ENCODE measurements around the gene SPTBN5.
A peak's percentile ranks its signal among the peaks of the same experiment; 100 is the strongest.

SPTBN5 gene

DNA sequence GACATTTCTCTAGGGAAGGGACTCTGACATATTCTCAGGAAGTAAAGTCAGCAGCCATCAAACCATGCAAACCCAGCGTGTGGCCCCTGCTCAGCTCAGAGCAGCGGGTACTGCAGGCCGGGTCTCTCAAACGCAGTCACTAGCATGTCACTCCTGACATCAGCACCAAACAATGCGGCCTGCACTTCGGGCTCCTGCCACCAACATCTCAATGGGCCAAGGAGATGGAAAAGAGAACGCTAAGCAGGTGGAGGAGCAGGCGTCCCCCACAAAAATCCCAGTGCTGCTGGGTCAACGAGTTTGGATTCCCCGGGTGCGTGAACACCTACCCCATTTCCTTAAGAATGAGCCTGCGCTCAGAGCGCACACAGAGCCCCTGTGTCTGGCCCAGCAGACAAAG lies 9.9 kb upstream of the SPTBN5 start:
- peak overlapping the region; percentile 89 for H3K27ac Mint-ChIP-seq
- H3K4me3 Mint-ChIP-seq, result no peak overlapping the region
- H3K27me3 Mint-ChIP-seq, result no peaks in the 10 kb centered on the region
- H3K9me3 Mint-ChIP-seq, result no peaks in the 10 kb centered on the region
- H3K4me1 Mint-ChIP-seq (ENCODE audit: low read depth), result peaks cover 46% of the 10 kb centered on the region
- intact Hi-C loops (cut with micrococcal nuclease), result loop anchor here (2.0 to 10.0 kb wide), 2 partner anchors 75 to 129 kb away; partner anchors contain the start of genes JMJD7 and MAPKBP1
- peaks cover 100% of the 10 kb centered on the region for H3K36me3 Mint-ChIP-seq (ENCODE audit: low read depth)

DNA sequence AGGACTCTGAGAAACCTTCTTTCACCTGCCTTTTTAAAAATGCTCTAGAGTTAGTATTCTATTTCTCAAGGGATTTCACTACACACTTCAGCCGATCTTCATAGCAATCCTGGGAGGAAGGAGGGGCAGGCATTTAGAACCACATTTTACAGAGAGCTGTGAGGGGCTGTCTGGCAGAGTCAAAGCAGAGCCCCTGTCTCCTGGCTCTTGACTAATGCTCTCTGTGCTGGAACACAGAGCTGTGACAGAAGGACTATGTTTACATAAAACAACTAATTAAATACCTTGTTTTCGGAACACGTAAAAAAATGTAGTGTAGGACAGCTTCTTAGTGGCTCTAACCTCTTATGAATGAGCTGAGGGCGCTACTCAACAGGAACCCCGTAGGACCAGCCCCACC lies 7.6 kb upstream of the SPTBN5 start:
- Mint-ChIP-seq H3K4me3 (no peak overlapping the region), H3K36me3 (ENCODE audit: low read depth) (peaks cover 100% of the 10 kb centered on the region), H3K27ac (peak overlapping the region; percentile 34)

DNA sequence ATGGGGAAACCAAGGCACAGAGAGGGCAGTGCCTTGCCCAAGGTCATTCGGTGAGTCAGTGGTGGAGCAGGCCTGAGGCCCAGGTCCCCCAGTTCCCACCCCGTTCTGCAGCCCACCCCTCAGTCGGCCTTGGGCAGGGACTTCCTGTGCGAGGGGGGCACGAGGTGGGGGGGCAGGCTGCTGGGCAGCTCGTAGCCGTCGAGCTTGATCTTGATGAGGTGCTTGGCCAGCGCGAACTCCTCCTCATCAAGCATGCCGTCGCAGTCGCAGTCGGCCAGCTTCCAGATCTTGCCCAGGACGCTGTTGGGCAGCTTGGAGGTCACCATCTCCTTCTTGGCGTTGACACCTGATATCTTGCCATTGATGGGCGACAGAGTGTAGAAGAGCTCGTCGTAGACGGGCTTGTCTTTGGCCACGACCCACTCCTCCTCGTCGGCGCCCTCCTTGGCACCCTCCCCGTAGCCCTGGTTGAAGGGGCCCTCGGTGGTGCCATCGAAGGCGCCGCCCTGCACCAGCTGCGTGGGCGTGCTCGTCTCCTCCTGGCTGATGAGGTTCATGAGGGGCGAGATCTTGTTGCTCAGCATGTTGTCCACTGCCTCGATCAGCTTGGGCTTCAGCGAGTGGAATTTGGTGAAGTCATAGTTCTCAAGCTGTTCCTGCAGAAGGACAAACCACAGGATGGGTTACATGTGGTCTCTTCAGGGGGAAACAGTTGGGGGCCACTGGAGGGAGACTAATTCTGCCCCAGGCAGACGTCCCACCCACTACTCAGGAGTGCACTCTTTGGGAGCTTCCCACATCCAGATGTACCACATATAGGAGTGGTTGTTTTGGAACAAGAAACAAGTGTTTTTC lies 6.9 kb upstream of the SPTBN5 start:
- intact Hi-C loops (cut with micrococcal nuclease), result loop anchor here (10.0 kb wide), 1 partner anchor 126 kb away; the partner anchor contains the start of gene MAPKBP1
- H3K27ac Mint-ChIP-seq, result peak overlapping the region; percentile 34
- no peaks in the 10 kb centered on the region for H3K27me3 Mint-ChIP-seq
- H3K36me3 Mint-ChIP-seq (ENCODE audit: low read depth), result peaks cover 99% of the 10 kb centered on the region
- no peak overlapping the region for H3K4me3 Mint-ChIP-seq
- peaks cover 16% of the 10 kb centered on the region for H3K4me1 Mint-ChIP-seq (ENCODE audit: low read depth)
- no peaks in the 10 kb centered on the region for H3K9me3 Mint-ChIP-seq

More for the DNA sequence above, 7.6 kb upstream of the SPTBN5 start:
- Mint-ChIP-seq H3K4me1 (ENCODE audit: low read depth) (peaks cover 23% of the 10 kb centered on the region), H3K27me3 (no peaks in the 10 kb centered on the region), H3K9me3 (no peaks in the 10 kb centered on the region)
- intact Hi-C loops (cut with micrococcal nuclease), result loop anchor here (10.0 kb wide), 1 partner anchor 127 kb away; the partner anchor contains the start of gene MAPKBP1

DNA sequence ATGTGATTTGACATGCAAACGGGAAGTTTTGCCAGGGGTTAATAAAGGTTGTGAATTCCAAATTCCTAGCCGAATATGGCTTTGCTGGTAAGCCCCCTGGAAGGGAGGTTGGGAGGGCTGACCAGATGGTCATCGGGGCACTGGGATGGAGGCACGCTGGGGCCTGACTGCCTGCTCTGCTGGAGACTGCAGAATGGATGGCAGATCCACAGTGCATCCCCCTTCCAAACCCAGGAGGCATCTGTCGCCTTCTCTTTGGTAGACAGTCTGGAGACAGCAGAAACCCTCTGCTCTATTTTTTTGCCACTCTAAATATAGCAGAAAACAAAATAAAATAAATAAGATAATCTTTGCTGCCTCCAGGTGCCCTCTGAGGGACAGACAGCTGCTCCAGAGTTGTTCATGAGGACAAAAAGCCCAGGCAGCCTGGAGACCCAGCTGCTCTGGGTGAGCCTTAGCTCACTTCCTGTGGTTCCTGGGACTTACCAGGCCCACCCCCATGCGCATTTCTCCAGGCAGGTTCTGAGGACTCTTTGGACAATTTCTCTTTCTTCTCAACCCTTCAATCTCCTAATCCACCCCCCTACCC lies 6.1 kb upstream of the SPTBN5 start:
- Mint-ChIP-seq H3K9me3 (no peaks in the 10 kb centered on the region), H3K36me3 (ENCODE audit: low read depth) (peaks cover 97% of the 10 kb centered on the region), H3K27me3 (no peaks in the 10 kb centered on the region), H3K27ac (no peak overlapping the region), H3K4me1 (ENCODE audit: low read depth) (peaks cover 17% of the 10 kb centered on the region), H3K4me3 (no peak overlapping the region)
- intact Hi-C loops (cut with micrococcal nuclease), result loop anchor here (10.0 kb wide), 1 partner anchor 125 kb away; the partner anchor contains the start of gene MAPKBP1

DNA sequence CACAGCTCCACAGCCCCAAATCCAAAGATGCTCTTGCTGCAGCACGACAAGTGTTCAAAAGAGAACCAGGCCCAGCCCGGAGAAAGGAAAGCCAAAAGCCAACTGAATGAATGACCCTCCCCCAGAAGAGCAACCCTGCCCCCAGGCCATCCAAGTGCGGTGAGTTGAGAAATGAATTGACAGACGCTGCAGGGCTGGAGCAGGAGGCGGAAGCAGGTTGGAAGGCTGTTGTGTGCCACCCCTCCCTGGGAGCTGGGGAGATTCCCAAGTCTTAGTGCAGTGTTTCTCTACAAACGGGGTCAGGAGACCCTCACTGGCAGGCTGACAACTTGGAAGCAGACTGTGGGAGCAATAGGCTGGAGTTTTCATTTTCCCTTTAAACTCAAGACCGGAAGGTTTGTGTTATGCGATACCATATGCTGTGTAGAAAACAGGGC lies 3.5 kb upstream of the SPTBN5 start:
- no peak overlapping the region for H3K27ac Mint-ChIP-seq
- no peaks in the 10 kb centered on the region for H3K9me3 Mint-ChIP-seq
- peaks cover 31% of the 10 kb centered on the region for H3K4me1 Mint-ChIP-seq (ENCODE audit: low read depth)
- peaks cover 72% of the 10 kb centered on the region for H3K36me3 Mint-ChIP-seq (ENCODE audit: low read depth)
- no peak overlapping the region for H3K4me3 Mint-ChIP-seq
- intact Hi-C loops (cut with micrococcal nuclease), result no loop called here
- peaks cover under 1% of the 10 kb centered on the region for H3K27me3 Mint-ChIP-seq

DNA sequence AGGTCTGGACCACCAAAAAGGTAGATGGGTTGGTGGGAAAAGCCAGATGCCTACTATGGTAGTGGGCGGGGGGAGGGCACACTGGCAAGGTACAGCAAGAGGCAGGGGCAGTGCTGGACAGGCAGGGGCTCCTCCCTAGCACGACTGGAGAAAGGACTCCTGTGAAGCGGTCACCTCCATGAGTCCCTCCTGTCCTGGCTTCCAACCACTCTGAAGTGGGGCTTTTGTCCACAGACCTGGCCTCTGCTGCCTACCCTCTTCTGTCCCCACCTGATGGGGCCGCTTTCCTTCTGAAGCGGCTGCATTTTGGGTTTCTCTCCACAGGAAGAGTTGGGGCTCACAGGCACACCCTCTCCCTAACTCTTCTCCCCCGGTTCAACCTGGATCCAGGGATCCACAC lies 2.7 kb upstream of the SPTBN5 start:
- Mint-ChIP-seq H3K4me3 (no peak overlapping the region), H3K9me3 (no peaks in the 10 kb centered on the region), H3K36me3 (ENCODE audit: low read depth) (peaks cover 64% of the 10 kb centered on the region), H3K27me3 (peaks cover 2% of the 10 kb centered on the region), H3K27ac (peak overlapping the region; percentile 83), H3K4me1 (ENCODE audit: low read depth) (peaks cover 32% of the 10 kb centered on the region)
- intact Hi-C loops (cut with micrococcal nuclease), result no loop called here

DNA sequence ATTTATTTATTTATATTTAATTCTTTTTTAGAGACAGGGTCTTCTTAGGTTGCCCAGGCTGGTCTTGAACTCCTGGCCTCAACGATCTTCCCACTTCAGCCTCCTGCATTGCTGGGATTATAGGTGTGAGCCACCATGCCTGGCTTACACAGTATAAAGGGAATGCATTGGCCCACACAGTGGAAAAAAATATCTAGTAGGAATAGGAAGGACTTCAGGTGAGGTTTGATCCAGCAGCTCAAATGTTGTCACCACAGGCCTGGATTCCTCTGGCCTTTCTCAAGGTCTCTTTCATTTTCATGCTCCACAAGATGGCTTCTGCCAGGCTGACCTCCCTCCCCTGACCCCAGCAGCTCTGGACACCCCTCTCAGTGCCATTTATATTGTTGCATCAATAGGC lies 2.1 kb upstream of the SPTBN5 start:
- peaks cover 32% of the 10 kb centered on the region for H3K4me1 Mint-ChIP-seq (ENCODE audit: low read depth)
- H3K4me3 Mint-ChIP-seq, result no peak overlapping the region
- intact Hi-C loops (cut with micrococcal nuclease), result no loop called here
- no peaks in the 10 kb centered on the region for H3K9me3 Mint-ChIP-seq
- peaks cover 57% of the 10 kb centered on the region for H3K36me3 Mint-ChIP-seq (ENCODE audit: low read depth)
- peak overlapping the region; percentile 83 for H3K27ac Mint-ChIP-seq
- peaks cover 2% of the 10 kb centered on the region for H3K27me3 Mint-ChIP-seq

DNA sequence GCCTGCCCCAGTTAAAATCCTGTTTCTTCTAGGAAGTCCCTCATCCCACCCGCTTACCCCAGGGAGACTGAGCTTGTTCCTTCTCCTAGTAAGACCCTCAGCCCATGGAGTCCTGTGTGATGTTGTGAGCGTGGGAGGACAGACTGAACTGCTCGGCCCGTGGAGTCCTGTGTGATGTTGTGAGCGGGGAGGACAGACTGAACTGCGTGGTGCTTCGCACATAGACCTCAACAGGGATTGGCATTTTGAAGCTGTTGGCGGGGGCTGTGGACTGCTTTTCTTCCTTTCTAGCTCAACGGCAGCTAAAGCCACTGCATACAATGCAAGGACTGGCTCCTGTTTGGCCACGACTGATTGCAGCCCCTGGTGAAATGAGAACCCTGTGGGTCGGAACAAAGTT lies 1.6 kb upstream of the SPTBN5 start:
- H3K36me3 Mint-ChIP-seq (ENCODE audit: low read depth), result peaks cover 53% of the 10 kb centered on the region

DNA sequence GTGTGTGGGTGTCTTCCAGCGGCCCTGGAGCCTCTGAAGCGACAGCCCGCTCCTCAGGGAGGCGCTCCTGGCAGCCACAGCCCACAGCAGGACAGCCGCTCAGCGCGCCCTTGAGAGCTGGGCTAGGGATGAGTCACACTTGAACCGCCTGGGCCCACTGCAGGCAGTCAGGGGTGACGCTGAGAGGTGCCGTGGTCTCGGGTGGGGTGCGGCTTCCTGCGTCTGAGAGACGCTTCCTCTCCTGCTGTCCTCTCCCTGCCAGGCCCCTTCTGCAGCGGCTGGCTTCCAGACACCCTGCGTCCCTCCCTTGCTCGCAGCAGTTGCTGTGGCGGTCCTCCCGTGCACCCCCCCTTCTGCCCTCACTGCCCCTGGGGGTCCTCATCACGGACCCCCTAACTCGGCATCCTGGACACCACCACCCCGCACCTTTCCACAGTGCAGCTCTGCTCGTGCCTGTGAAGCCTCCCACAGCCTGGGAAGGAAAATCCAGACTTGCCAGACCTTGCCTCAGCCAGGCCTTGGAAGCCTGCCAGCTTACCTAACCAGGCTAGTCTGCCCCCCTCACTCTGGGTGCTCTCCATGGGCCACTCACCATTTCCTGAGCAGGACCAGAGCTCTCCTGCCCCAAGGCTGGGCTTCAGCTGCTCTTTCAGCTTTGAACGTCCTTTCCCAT lies 1.1 kb upstream of the SPTBN5 start:
- peaks cover 2% of the 10 kb centered on the region for H3K27me3 Mint-ChIP-seq
- H3K4me3 Mint-ChIP-seq, result peak overlapping the region; percentile 51
- peaks cover 32% of the 10 kb centered on the region for H3K4me1 Mint-ChIP-seq (ENCODE audit: low read depth)
- intact Hi-C loops (cut with micrococcal nuclease), result no loop called here
- peaks cover 47% of the 10 kb centered on the region for H3K36me3 Mint-ChIP-seq (ENCODE audit: low read depth)
- H3K27ac Mint-ChIP-seq, result peak overlapping the region; percentile 83
- no peaks in the 10 kb centered on the region for H3K9me3 Mint-ChIP-seq

More for the DNA sequence above, 1.6 kb upstream of the SPTBN5 start:
- Mint-ChIP-seq H3K27me3 (peaks cover 2% of the 10 kb centered on the region), H3K9me3 (no peaks in the 10 kb centered on the region), H3K4me1 (ENCODE audit: low read depth) (peaks cover 32% of the 10 kb centered on the region), H3K27ac (peak overlapping the region; percentile 83), H3K4me3 (no peak overlapping the region)
- intact Hi-C loops (cut with micrococcal nuclease), result no loop called here

DNA sequence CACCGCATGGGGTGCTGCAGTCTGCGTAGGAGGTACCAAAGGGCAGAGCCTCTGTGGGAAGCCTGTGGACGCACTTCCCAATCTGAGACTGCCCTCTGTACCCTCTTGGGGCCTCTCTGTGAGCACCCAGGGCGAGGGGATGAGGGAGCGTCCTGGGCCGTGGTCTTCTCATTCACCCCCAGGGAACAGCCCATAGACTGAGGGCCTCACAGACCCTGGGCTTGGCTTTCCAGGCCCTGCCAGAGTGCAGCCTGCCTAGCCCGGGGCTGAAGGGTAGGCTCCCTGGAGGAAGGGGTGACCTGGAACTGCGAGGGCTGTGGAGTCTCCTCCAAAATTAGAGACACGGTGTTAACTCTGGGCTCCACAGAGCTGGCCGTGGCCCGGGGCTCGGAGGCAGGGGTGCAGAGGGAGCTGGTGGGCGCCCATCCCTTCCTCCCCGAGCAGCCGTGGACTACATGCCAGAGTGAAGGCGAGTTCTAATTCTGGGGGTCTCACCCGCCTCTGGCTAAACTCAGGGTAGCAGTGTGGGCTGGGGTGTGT lies 468 bp upstream of the SPTBN5 start:
- Mint-ChIP-seq H3K4me1 (ENCODE audit: low read depth) (peaks cover 34% of the 10 kb centered on the region), H3K9me3 (no peaks in the 10 kb centered on the region), H3K4me3 (peak overlapping the region; percentile 51), H3K36me3 (ENCODE audit: low read depth) (peaks cover 41% of the 10 kb centered on the region), H3K27me3 (peaks cover 2% of the 10 kb centered on the region), H3K27ac (peak overlapping the region; percentile 83)
- intact Hi-C loops (cut with micrococcal nuclease), result no loop called here

DNA sequence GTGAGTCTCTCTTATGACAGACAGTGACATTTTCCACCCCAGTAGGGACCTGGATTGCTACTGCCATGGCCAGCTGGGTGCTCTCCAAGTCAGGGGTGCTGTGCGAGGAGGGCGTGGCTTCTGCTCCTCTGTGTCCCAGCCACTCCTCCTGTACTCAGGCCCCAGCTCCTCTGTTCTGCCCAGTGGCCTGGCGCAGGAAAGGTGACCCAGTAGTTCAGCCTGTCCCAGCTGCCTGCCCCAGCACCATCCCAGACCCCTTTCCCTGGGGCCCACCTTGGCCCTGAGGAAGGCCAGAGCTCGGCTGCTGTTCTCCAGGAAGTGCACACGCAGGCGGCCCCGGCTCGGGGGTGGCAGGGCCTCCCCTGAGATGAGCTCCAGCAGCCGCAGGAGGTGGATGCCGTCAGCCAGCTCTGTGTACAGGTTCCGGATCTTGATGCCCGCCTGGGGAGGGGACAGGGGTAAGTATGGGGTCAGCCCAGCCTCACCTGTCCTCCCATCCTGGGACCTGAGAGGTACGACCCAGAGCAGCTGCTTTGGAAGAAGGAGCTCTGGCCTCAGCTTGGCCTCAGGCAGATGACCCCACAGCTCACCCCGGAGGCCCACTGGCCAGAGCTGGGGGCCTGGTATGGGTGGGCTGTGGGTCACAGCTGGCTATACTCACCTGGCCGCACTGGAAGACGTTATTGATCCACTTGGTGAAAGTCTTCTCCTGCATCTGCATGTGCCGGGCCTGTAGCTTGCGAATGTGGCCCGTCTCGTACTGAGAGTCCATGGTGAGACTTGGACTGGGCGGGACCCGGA lies 1.0 kb downstream of the SPTBN5 start:
- peaks cover 44% of the 10 kb centered on the region for H3K4me1 Mint-ChIP-seq (ENCODE audit: low read depth)

DNA sequence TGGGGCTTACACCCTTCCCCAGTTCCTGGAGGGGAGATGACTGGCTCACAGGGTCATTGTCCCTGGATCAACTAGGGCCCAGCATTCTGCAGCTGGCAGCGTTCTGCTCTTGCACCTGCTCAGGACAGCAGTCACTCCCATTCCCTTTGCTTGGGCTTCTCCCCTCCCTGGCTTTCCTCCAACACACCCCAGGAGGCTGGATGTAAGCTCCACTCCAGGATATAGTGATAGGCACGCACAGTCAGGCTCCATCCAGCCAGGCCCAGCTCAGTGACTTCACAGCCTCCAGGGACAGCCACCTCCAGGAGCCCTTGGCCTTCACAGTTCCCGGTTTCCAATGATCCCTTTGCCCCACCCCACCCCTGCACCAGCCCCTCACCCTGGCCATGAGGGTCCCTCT lies 1.9 kb downstream of the SPTBN5 start:
- H3K27me3 Mint-ChIP-seq, result peaks cover 2% of the 10 kb centered on the region
- peaks cover 44% of the 10 kb centered on the region for H3K4me1 Mint-ChIP-seq (ENCODE audit: low read depth)
- H3K27ac Mint-ChIP-seq, result peak overlapping the region; percentile 10
- H3K9me3 Mint-ChIP-seq, result no peaks in the 10 kb centered on the region
- H3K36me3 Mint-ChIP-seq (ENCODE audit: low read depth), result peaks cover 25% of the 10 kb centered on the region
- H3K4me3 Mint-ChIP-seq, result no peak overlapping the region
- intact Hi-C loops (cut with micrococcal nuclease), result no loop called here

More for the DNA sequence above, 1.0 kb downstream of the SPTBN5 start:
- H3K27ac Mint-ChIP-seq, result peak overlapping the region; percentile 10
- intact Hi-C loops (cut with micrococcal nuclease), result no loop called here
- H3K4me3 Mint-ChIP-seq, result no peak overlapping the region
- peaks cover 2% of the 10 kb centered on the region for H3K27me3 Mint-ChIP-seq
- H3K36me3 Mint-ChIP-seq (ENCODE audit: low read depth), result peaks cover 26% of the 10 kb centered on the region
- no peaks in the 10 kb centered on the region for H3K9me3 Mint-ChIP-seq

DNA sequence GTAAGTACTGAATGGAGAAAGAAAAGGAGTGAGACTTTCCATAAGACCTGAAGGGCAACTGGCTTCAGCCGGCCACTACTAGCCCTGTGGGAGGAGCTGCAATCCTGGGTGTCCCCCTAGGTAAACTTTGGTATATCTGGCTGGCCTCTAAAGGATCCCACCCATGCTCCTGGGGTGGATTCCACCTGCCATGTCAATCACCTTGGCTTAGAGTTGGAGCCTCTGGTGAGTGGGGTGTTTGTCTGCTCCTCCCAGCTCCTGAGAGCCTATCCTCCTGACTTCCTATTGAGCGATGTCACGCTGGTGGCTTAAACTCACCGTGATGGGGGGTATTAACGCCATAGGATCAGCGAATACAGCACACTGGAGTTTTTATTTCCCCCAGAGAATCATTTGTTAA lies 2.6 kb downstream of the SPTBN5 start:
- H3K4me1 Mint-ChIP-seq (ENCODE audit: low read depth), result peaks cover 44% of the 10 kb centered on the region
- H3K36me3 Mint-ChIP-seq (ENCODE audit: low read depth), result peaks cover 25% of the 10 kb centered on the region
- no peak overlapping the region for H3K27ac Mint-ChIP-seq
- H3K27me3 Mint-ChIP-seq, result peaks cover 2% of the 10 kb centered on the region
- no peak overlapping the region for H3K4me3 Mint-ChIP-seq
- intact Hi-C loops (cut with micrococcal nuclease), result no loop called here
- no peaks in the 10 kb centered on the region for H3K9me3 Mint-ChIP-seq
